ENCODE measurements around the gene WDR1.

The WDR1 gene

DNA sequence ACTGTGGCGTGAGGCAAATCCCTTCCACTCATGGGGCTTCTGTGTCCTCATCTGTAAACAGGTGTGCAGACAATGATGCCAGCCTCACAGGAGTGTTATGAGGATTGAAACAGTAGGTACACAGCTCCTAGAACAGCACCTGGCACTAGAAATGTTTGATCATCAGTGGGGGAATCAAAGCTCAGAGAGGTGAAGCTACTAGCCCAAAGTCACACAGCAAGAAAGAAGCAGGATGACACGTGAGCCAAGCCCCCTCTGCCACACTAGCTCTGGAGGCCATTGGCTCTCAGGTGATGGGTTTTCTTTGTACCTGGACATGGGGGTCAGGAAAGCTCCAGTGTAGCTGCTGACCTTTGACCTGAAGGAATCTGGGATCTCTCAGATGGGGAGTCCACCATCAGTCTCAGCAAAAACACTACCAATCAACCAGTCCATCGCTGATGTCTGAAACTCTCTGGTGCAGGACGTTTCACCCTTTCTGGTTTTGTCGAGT, 81.9 kb downstream of the WDR1 start:
- DNase-seq: no peak

GRCh38 chr4:10034136-10034535, 82.5 kb downstream of the WDR1 start:
- DNase-seq: no peak

DNA sequence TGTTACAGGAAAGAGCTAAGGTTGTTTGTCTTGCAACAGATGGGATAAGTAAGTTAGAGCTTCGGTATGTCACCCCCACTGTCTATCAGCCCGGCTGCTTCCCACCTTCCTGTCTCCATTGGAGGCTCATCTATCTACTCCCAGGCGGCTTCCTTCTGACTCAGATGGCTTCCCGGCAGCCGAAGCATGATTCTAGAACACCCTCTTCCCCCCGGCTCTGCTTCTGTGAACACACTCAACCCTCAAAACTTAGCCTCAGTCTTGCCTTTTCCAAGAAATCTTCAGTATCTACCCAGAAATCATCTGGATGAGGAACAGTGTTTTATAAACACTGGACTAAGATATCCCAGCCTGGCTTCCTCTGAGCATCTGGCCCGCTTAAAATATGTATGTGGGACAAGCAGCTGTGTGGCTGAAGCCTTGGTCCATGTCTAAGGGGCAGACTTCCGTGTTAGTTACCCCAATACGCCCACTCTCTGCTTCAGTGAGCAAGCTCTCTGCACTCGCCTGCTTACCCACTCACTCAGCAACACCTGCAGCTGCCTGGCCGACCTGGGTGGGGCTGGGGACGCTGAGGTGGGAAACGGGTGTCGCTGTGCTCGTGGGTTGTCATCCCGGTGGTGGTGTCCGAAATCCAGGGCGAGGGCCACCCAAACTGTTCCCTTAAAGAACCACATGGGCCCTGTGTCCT, 83.3 kb downstream of the WDR1 start:
- DNase-seq: no peak

DNA sequence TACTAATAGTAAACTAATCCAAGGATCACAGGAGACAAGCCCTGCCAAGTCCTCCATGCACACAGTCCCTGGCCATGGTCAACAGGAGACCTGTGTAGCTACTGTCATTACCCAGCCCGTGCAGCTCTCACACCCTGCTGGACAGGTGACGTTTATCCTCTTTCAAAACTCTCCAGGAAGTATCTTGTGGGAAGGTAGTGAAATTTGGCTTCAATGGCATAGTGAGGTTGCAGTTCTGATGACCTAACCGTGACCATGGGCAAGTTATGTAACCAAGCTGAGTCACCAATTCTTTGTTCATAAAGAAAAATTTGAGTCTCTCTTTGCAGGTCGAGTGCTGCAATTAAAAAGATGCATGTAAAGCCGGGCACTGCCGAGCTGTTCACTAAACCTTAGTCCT, 84.0 kb downstream of the WDR1 start:
- DNase-seq: no peak

DNA sequence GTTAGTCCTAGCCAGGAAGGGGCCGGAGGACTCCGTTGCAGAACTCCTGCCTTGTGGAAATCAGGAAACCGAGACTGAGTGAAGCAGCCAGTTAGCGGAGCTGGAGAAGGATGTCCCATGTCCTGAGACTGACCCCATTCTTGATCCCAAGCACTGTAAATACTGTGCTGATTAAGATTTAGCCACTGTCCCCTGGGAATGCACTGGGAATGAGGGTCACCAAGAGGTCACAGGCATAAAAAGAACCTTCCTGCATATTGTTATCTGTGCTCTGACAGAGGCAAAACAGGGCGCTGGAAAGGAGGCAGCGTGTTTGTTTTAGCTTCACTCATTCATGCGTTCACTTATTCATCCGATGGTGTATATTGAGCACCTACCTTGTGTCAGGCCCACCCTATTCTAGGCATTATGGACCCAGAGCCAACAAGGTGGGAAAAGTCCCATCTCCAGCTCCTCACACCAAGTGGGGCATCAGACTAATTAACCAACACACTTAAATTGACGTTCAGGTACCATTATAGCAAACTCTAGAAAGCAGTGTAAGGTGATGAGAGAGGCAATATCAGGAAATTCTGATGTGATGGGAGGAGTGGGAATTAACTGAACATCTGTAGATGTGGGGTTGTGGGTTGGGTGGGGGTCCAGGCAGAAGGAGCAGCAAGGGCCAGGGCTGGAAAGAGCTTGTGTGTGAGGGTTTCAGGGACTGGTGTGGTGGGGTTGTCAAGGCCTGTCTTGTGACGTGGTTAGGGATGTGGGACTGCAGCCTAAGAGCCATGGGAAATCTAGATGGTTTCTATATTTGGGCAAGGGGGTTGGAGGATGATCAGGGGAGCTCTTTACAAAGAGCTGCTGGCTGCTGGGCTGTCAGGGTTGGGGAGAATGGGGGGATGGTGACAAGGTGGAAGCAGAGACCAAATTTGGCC, 84.7 kb downstream of the WDR1 start:
- no peak for DNase-seq

DNA sequence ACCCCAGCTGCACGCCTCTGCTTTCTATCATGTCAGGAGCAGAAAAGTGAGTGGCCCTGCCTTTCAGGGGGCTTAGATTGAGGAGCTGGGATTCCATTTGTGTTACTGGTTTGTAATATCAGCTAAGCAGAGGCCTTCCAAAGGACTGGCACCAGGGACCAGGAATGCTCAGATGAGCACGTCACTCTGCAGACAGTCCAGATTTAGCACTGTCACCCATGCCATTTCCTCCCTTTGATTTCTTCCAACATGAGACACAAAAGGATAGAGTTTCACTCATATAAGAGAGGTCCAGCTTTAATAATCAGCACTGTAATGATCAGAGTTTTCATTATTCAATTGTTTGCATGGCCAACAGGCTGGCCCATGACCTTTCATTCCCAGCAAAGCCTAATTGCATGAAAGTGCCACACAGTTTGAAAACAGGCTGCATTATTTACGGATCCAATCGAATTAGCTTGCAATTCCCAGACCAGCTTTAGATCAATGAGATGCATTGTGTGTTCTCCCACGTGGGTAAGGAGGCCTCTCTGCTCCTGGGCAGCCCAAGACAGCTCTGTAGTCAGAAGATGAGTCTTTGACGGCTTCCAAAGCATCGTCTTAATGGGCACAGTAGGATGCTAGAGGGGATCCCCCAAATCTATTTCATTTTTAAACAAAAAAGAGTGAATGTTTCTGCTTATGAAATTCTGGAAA, 85.5 kb downstream of the WDR1 start:
- no peak for DNase-seq

DNA sequence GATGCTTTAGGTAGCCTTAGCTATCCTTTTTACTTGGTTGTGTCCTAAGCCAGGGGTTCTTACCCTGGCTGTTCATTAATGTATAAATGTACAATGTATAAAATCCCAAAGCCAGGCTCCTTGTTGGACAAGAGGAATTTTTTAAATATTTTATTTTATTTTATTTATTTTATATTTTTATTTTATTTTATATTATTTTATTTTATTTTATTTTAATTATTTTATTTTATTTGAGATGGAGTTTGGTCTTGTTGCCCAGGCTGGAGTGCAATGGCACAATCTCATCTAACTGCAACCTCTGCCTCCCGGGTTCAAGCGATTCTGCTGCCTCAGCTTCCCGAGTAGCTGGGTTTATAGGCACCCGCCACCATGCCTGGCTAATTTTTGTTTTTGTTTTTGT, 87.2 kb downstream of the WDR1 start:
- no peak for DNase-seq

GRCh38 chr4:10028910-10029309, 87.7 kb downstream of the WDR1 start:
- no peak for DNase-seq

DNA sequence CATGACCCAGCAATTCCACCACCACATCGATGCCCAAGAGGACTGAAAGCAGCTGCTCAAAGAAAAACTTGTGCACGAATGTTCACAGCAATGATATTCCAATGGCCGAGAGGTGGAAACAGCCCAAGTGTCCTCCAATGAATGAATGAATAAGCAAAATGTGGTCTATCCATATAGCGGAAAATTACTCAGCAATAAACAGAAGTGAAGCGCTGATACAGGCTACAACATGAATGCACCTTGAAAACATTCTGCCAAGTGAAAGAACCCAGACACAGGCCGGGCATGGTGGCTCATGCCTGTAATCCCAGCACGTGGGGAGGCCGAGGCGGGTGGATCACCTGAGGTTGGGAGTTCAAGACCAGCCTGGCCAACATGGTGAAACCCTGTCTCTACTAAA, 90.1 kb downstream of the WDR1 start:
- no peak for DNase-seq

DNA sequence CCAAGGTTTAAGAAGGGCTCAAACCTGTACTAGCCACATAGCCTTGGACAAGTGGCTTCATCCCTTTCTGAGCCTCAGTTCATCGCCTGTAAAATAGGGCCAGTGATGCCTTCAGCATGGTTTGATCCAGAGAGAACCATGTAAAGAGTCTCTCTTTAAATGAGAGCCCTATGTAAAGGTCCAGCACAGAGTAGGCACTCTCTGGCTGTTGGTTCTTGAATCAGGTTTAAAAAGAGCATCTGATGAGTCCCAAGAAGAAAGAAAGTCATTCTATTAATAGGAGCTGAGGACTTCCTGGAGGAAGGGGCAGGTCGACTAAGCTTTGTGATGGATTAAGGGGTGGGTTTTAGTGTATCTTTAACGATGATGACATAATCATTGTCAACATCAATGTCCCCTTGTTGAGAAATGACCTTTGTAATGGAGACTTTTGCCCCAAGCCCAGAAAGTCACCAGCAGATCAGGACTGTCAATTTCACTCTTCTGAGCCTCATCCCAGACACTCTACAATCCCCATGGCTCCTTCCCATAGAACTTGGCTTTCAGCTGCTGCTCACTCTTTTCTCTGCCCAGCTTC, 91.3 kb downstream of the WDR1 start:
- no peak for DNase-seq

All from T-helper 9 cell (primary cell).